Hepatocyte (in vitro differentiated cells): ENCODE results near the gene HNF1A. TPM values are rescaled to one million over a fixed set of nuclear protein-coding genes. Genes with fewer than 3 reads are reported as not detected.

Source experiments
- DNase-seq: peaks from one replicate; pipeline ENCODE4 v3.0.0-alpha.2; 2016; ENCODE audit warnings: low spot score
- H2AFZ ChIP-seq: fragments of 200-600 bp; sonication (generic); 2 replicates; pipeline ENCODE4 v1.6.0; 2016; ENCODE audit warnings: antibody characterized with exemption, mild to moderate bottlenecking
- H3K27ac ChIP-seq: fragments of 200-600 bp; sonication (generic); 2 replicates; pipeline ENCODE4 v1.5.1; 2016; ENCODE audit warnings: mild to moderate bottlenecking
- H3K27me3 ChIP-seq: fragments of 200-600 bp; sonication (generic); 2 replicates; pipeline ENCODE4 v1.6.1; 2016
- H3K36me3 ChIP-seq: fragments of 200-600 bp; sonication (generic); replicated peaks from 2 replicates; pipeline ENCODE4 v1.5.1; 2016; ENCODE audit warnings: low read depth; ENCODE audit not compliant: insufficient read depth
- H3K4me1 ChIP-seq: fragments of 200-600 bp; sonication (generic); 2 replicates; pipeline ENCODE4 v1.5.1; 2016; ENCODE audit warnings: mild to moderate bottlenecking, moderate library complexity; ENCODE audit not compliant: insufficient read depth
- H3K4me2 ChIP-seq: fragments of 200-600 bp; sonication (generic); 2 replicates; pipeline ENCODE4 v1.6.0; 2016
- H3K4me3 ChIP-seq: fragments of 200-600 bp; sonication (generic); 2 replicates; pipeline ENCODE4 v1.5.1; 2016; ENCODE audit warnings: mild to moderate bottlenecking
- H3K79me2 ChIP-seq: fragments of 200-600 bp; sonication (generic); 2 replicates; pipeline ENCODE4 v1.6.0; 2017; ENCODE audit warnings: mild to moderate bottlenecking
- H3K9me2 ChIP-seq: fragments of 200-600 bp; sonication (generic); replicated peaks from 2 replicates; pipeline ENCODE4 v1.6.0; 2017; ENCODE audit warnings: mild to moderate bottlenecking; ENCODE audit not compliant: insufficient read depth
- H3K9me3 ChIP-seq: fragments of 200-600 bp; sonication (generic); 2 replicates; pipeline ENCODE4 v1.5.1; 2016; ENCODE audit warnings: low read depth, mild to moderate bottlenecking
- H4K20me1 ChIP-seq: fragments of 200-600 bp; sonication (generic); 2 replicates; pipeline ENCODE4 v1.6.0; 2016; ENCODE audit warnings: mild to moderate bottlenecking; ENCODE audit not compliant: insufficient read depth, poor library complexity, severe bottlenecking
- CTCF ChIP-seq: fragments of 200-600 bp; sonication (generic); IDR thresholded peaks from 2 replicates; pipeline ENCODE4 v1.5.1; 2016; ENCODE audit warnings: antibody characterized with exemption, mild to moderate bottlenecking; ENCODE audit not compliant: poor library complexity
- EZH2 ChIP-seq: fragments of 200-600 bp; sonication (generic); IDR thresholded peaks from 2 replicates; pipeline ENCODE4 v1.6.1; 2016; ENCODE audit warnings: antibody characterized with exemption, mild to moderate bottlenecking, borderline replicate concordance
- EZH2phosphoT487 ChIP-seq: fragments of 200-600 bp; sonication (generic); IDR thresholded peaks from one replicate; pipeline ENCODE4 v1.6.1; 2018; ENCODE audit warnings: antibody characterized with exemption, mild to moderate bottlenecking, low read depth, moderate library complexity; ENCODE audit not compliant: unreplicated experiment, severe bottlenecking
- WGBS: methylation state at CpG from one replicate; pipeline ENCODE4 v1.1.6; 2016; ENCODE audit warnings: low lambda C conversion rate; ENCODE audit errors: missing lambda C conversion rate; 5-methylcytosine and 5-hydroxymethylcytosine counted together
- polyA plus RNA-seq: library from polyadenylated mRNA; unstranded; fragments of >200 nt; fragmentation: Nextera tagmentation; extraction: Ambion mirVana; gene quantifications from 2 replicates; pipeline ENCODE4 v1.2.1, GENCODE V29; 2016
- total RNA-seq: library from RNA; depleted of rRNA; stranded (reverse); fragments of >200 nt; gene quantifications from 2 replicates; pipeline ENCODE4 v1.2.3, GENCODE V29; 2014

The HNF1A gene, protein sequence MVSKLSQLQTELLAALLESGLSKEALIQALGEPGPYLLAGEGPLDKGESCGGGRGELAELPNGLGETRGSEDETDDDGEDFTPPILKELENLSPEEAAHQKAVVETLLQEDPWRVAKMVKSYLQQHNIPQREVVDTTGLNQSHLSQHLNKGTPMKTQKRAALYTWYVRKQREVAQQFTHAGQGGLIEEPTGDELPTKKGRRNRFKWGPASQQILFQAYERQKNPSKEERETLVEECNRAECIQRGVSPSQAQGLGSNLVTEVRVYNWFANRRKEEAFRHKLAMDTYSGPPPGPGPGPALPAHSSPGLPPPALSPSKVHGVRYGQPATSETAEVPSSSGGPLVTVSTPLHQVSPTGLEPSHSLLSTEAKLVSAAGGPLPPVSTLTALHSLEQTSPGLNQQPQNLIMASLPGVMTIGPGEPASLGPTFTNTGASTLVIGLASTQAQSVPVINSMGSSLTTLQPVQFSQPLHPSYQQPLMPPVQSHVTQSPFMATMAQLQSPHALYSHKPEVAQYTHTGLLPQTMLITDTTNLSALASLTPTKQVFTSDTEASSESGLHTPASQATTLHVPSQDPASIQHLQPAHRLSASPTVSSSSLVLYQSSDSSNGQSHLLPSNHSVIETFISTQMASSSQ
- 13.2 and 16.7 TPM in 2 replicates for total RNA-seq
- 17.0 and 23.9 TPM in 2 replicates for polyA plus RNA-seq

DNA sequence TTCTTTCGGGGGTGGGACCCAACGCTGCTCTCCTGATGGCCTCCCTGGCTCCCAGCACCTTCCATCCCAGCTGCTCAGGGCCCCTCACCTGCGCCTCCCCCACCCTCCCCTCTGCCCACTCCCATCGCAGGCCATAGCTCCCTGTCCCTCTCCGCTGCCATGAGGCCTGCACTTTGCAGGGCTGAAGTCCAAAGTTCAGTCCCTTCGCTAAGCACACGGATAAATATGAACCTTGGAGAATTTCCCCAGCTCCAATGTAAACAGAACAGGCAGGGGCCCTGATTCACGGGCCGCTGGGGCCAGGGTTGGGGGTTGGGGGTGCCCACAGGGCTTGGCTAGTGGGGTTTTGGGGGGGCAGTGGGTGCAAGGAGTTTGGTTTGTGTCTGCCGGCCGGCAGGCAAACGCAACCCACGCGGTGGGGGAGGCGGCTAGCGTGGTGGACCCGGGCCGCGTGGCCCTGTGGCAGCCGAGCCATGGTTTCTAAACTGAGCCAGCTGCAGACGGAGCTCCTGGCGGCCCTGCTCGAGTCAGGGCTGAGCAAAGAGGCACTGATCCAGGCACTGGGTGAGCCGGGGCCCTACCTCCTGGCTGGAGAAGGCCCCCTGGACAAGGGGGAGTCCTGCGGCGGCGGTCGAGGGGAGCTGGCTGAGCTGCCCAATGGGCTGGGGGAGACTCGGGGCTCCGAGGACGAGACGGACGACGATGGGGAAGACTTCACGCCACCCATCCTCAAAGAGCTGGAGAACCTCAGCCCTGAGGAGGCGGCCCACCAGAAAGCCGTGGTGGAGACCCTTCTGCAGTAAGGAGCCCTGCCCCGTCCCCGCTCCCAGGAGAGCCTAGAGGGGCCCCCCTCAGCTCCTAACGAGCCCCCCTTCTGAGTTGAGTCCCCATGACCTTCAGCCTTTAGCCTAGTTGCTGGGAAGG, at the start of gene HNF1A:
TSS of gene HNF1A (plus strand) at position 248 of the 924 bp plus-strand sequence. CDS start at position 474, 226 bp downstream.
- no peaks in the 10 kb centered on the region for H3K27me3 ChIP-seq
- H2AFZ ChIP-seq = no peak within 1 kb of the TSS
- peak within 1 kb of the TSS; percentile 99 for H3K27ac ChIP-seq
- peak within 1 kb of the TSS; percentile 86 for H3K4me2 ChIP-seq
- no peaks in the 10 kb centered on the region for H4K20me1 ChIP-seq
- no peaks in the 10 kb centered on the region for H3K9me2 ChIP-seq
- H3K9me3 ChIP-seq = no peaks in the 10 kb centered on the region
- TF ChIP-seq EZH2 (no peak), EZH2phosphoT487 (no peak), CTCF (no peak)
- peaks cover 51% of the 10 kb centered on the region for H3K79me2 ChIP-seq
- 59% methylated on average over 34 of the region's 40 CpGs for WGBS
- H3K4me1 ChIP-seq = peaks cover 5% of the 10 kb centered on the region
- peak; percentile 81 for DNase-seq
- no peaks in the 10 kb centered on the region for H3K36me3 ChIP-seq
- peak within 1 kb of the TSS; percentile 54 for H3K4me3 ChIP-seq

DNA sequence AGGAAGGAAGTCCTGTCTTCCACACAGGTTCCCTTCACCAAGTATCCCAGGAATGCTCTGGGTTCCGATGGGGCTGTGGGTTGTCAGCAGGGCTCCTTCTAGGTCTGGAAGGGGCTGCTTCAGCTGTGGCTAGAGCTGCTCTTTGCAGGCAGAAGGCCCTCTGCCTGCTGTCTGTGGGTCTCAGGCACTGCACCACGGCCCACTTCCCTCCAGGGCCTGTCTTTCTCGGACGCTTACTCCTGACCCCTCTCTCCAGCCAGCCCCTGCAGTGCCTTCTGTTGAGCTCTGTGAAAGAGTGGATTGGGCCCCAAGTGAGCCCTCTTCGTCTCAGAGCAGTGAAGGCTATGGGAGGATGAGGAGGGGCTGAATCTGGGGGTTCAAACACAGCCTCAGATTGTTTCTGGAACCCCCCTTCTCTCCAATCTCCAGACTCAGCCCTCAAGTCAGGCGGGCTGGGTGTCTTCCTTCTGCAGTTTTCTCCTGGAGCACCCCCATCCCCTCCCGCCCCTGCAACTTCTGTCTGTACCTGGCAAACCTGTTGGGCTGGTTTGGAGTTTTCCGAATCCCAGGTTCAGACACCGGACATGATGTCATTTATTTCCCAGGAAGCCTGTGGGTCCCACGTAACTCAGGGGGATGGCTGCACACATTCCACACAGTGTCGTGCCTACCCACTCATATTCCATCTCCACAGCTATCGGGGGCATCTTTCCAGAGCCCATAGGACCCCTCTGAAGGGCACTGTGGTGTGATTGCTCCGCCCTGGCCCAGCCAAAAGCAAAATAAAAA, 49.3 kb upstream of the HNF1A start:
- Histone ChIP-seq H3K27me3 (no peaks in the 10 kb centered on the region), H3K9me3 (no peaks in the 10 kb centered on the region), H3K36me3 (no peaks in the 10 kb centered on the region), H3K4me3 (no peak overlapping the region), H3K9me2 (no peaks in the 10 kb centered on the region), H4K20me1 (no peaks in the 10 kb centered on the region), H2AFZ (peak overlapping the region; percentile 29), H3K27ac (peak overlapping the region; percentile 83), H3K4me1 (no peaks in the 10 kb centered on the region), H3K4me2 (peak overlapping the region; percentile 50), H3K79me2 (no peaks in the 10 kb centered on the region)
- no peak for TF ChIP-seq EZH2
- no peak for TF ChIP-seq CTCF
- TF ChIP-seq EZH2phosphoT487 = no peak
- DNase-seq = peak; percentile 65
- WGBS = 57% methylated on average over 13 of the region's 13 CpGs

DNA sequence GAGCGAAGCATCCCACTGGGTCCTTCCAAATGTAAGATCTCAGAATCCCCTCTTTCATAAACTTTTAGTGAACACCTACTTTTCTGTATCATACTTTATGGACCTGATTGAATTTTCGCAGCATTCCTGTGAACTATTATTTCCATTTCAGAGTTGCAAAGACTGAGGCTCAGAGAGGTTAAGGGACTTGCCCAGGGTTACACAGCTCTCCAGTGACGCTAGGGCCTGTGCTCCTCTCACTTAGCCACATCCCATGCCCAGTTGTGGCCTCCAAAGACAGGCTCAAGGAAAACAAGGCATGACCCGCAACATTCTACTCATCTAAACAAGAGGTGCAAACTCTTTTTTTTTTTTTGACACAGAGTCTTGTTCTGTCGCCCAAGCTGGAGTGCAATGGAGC, 48.3 kb upstream of the HNF1A start:
- H3K9me2 ChIP-seq = no peaks in the 10 kb centered on the region
- H3K9me3 ChIP-seq = no peaks in the 10 kb centered on the region
- H2AFZ ChIP-seq = no peak overlapping the region
- TF ChIP-seq EZH2 (no peak), CTCF (no peak), EZH2phosphoT487 (no peak)
- 98% methylated on average over 5 of the region's 5 CpGs for WGBS
- DNase-seq = no peak
- no peaks in the 10 kb centered on the region for H3K27me3 ChIP-seq
- no peaks in the 10 kb centered on the region for H3K36me3 ChIP-seq
- H3K4me1 ChIP-seq = no peaks in the 10 kb centered on the region
- no peaks in the 10 kb centered on the region for H4K20me1 ChIP-seq
- no peak overlapping the region for H3K4me3 ChIP-seq
- no peak overlapping the region for H3K4me2 ChIP-seq
- H3K79me2 ChIP-seq = no peaks in the 10 kb centered on the region
- H3K27ac ChIP-seq = no peak overlapping the region
